A204.1 (cell line): ENCODE measurements around the gene SSR1.
"Not testable (repeated sequence)": the region's sequence is repeated elsewhere in the genome, so short reads cannot be mapped to it uniquely, and the experiment has no call there.

ENCODE experiments used
- FAIRE-seq: peaks from 2 replicates; lab custom pipeline; 2012; peaks lifted over from hg19 to GRCh38; lab: Jason Lieb, UNC

The SSR1 gene

DNA sequence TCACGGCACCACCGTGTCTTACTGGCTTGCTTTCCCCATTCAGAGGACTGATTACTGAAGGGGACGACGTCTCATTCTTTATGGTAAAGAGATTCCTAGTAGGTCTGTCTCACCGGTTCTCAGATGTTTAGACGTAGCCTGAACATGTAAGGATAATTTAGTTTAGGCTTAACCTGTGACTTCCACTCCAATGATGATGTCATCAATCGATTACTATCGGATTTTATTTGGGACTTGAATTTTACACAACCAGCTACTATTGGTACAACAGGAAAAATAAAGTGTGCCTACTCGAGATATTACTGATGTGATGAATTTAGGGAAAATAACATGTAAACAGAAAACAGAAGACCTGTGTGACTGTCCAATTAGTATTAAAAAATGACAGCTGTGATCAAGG, 4.5 kb upstream of the SSR1 start:
- FAIRE-seq = no peak

GRCh38 chr6:7316658-7317533, 3.9 kb upstream of the SSR1 start:
- FAIRE-seq = no peak

GRCh38 chr6:7315948-7316365, 3.0 kb upstream of the SSR1 start:
- FAIRE-seq = no peak

DNA sequence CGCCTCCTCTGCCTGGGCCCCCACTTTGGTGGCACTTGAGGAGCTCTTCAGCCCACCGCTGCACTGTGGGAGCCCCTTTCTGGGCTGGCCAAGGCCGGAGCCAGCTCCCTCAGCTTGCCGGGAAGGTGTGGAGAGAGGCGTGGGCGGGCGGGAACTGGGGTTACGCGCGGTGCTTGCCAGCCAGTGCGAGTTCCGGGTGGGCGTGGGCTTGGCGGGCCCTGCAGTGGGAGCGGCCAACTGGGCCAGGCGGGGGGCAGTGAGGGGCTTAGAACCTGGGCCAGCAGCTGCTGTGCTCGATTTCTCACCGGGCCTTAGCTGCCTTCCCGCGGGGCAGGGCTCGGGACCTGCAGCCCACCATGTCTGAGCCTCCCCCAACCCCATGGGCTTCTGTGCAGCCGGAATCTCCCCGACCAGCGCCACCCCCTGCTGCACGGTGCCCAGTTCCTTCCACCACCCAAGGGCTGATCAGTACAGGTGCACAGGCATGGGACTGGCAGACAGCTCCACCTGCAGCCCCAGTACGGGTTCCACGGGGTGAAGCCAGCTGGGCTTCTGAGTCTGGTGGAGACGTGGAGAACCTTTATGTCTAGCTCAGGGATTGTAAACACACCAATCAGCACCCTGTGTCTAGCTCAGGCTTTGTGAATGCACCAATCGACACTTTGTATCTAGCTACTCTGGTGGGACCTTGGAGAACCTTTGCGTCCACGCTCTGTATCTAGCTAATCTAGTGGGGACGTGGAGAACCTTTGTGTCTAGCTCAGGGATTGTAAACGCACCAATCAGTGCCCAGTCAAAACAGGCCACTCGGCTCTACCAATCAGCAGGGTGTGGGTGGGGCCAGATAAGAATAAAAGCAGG, 2.3 kb upstream of the SSR1 start:
- not testable (repeated sequence) for FAIRE-seq

DNA sequence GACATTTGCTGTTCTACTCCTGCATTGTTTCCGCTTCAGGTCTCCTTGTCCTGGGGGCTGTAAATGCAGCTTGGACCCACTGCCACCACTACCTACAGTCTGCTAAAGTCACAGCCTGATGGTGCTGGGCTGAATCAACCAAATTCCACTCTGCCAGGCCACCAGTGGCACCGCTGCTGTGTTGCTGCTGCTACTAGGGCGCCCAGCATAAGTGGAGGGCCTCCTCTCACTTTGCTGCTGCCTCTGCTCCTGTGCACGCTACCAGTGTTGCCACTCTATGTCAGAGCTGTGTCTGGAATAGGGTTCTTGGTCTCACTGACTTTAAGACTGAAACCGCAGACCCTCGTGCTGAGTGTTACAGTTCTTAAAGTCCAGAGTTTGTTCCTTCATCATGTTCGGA, 1.4 kb upstream of the SSR1 start:
- no peak for FAIRE-seq

DNA sequence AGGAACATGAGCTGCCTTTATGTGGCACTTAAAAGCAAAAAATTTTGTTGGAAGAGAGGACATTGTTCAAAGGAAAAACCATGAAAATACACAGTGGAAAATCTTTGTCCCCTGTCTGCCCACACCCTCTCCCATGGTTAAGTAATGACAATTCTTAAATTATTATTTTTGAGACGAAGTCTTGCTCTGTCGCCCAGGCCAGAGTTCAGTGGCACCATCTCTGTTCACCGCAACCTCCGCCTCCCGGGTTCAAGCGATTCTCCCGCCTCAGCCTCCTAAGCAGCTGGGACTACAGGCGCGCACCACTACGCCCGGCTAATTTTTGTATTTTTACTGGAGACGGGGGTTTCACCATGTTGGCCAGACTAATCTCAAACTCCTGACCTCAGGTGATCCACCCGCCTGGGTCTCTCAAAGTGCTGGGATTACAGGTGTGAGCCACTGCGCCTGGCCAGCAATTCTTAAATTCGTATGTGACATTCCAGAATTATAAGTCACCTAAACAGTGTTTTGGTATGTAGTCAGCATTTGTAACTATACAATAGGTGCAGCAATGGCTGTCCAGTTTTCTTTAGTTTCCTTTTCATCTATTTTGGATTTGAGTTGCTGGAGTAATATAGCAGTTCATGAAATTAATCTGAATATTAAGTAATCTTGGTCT, 636 bp upstream of the SSR1 start:
- no peak for FAIRE-seq

DNA sequence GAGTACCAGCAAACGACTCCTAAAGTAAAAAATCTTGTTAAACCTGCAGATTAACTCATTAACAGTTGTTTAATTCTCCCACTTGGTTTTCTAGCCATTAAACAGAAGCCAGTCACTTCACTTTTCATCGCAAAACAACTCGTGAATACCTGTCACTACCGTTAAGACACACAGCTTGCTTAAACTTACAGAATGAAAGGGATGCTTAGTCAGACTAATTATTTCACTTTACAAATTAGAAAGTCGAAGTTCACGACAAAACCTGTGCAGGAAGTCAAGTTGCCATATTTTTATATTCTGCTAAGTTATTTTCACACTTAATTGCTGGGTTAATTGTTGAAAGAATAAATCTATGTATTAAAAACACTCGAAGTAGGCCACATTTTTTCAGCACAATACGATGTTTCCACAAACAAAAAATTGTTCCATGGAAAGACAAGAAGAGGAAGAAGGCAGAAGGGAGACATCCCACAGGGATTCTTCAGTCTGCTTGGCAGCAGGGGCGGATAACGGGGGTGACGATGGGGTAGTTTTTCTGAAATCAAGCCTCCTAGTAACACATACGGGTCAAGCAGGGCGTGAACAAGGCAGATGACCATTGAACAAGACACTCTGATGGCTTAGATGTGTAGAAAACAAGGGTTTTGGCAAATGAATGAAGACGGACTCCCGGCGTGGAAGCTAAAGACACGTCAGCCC, 933 bp downstream of the SSR1 start:
- no peak for FAIRE-seq

GRCh38 chr6:7311176-7311575, 1.8 kb downstream of the SSR1 start:
- FAIRE-seq = no peak

- FAIRE-seq = no peak
Measured at GRCh38 chr6:7309050-7309449, 3.9 kb downstream of the SSR1 start.

DNA sequence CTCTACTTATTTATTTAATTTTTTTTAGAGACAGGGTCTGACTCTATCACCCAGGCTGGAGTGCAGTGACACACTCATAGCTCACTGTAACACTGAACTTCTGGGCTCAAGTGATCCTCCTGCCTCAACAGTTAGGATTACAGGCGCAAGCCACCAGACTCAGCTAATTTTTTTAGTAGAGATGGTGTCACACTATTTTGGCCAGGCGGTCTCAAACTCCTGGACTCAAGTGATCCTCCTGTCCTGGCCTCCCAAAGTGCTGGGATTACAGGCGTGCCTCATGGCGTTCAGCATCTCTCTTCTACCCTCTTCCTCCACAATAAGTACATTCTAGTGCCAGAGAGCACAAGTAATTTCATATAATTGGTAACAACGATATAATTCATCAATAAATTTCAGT, 5.5 kb downstream of the SSR1 start:
- FAIRE-seq = no peak

- FAIRE-seq = no peak
Measured at GRCh38 chr6:7304821-7305220, 8.2 kb downstream of the SSR1 start.

GRCh38 chr6:7301702-7302101, 11.3 kb downstream of the SSR1 start:
- FAIRE-seq = no peak

DNA sequence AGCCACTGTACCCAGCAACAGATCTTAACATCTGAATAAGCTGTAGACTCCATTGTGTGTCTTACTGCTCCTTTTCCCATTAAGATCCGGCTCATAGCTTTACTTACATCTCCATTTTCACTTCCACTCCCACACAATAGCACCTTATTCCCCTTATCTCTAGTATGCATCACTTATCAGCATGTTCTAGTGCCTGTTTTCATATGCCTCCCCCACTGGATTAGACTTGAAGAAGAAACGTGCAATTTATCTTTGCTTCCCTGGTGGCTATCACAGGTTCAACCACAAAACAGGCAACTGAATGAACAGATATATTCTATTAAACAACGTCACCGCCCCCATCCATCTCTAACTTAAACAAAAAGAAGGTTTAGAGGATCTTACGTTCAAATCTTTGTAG, 12.1 kb downstream of the SSR1 start:
- no peak for FAIRE-seq

GRCh38 chr6:7298113-7298512, 14.9 kb downstream of the SSR1 start:
- peak; percentile 30 for FAIRE-seq

- FAIRE-seq = no peak
Measured at GRCh38 chr6:7296602-7297001, 16.4 kb downstream of the SSR1 start.

DNA sequence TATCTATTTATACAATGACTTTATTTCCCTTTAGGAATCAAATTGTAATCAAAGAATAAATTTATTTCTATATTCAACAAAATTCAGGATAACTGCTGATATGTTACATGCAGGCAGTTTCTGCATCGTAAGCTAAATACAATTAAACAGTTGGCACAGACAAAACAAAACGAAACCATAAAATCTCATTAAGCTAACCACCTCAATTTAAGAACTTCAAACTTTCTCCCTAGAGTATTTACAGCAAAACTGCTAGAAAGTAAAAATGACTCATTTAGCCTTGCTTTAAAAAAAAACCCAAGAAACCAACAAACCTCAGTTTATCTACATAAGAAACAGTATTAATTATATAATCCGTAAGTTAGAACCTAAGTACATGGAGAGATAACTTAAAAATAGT, 17.1 kb downstream of the SSR1 start:
- FAIRE-seq = no peak

GRCh38 chr6:7292596-7293255, 20.3 kb downstream of the SSR1 start:
- FAIRE-seq = no peak

DNA sequence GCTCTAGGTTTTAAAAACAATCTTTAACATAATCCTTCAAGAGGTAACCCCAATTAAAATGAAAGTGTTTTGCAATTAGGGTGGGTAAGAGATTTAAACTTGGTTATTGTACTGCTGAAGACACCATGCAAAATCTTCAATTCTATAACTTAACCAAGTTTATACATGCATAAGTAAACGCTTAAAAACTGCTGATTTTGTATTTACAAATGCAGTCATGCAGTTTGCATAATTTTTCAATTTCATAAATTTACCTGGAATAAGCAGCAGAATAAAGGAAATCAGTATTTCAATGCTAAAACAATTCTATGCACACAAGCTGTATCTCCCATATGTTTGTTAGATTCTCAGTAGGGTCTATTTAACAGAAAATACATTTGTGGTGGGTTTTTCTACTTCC, 22.9 kb downstream of the SSR1 start:
- no peak for FAIRE-seq

DNA sequence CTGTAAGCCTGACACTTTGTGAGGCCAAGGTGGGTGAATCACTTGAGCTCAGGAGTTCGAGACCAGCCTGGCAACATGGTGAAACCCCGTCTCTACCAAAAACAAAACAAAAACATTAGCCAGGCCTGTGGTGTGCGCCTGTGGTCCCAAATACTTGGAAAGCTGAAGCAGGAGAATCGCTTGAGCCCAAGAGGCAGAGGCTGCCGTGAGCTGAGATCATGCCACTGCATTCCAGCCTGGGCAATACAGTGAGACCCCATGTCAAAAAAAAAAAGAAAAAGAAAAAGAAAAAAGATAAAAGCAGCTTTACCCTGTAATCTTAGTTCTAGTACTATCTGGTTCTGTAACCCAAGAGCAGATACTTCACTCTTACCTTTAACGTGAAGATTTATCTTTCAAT, 27.6 kb downstream of the SSR1 start:
- FAIRE-seq = no peak

DNA sequence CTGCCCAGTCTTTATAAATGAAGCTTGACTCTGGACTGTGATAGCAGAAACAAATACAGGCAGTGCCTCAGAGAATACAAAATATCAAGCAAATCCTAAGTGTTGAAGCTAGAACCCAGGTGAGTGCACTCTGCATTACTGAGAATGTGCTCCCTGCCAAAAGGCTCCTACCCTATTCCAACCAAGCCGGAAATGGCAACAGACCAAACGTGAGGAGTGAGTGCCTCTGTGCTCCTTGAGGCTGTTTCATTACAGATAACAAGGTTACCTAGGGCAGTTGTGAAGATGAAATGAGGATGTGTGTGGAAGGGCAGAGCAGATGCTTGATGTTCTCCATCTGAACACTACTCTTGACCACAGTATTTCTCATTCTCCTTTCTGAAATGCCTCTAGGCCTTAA, 29.3 kb downstream of the SSR1 start:
- no peak for FAIRE-seq

DNA sequence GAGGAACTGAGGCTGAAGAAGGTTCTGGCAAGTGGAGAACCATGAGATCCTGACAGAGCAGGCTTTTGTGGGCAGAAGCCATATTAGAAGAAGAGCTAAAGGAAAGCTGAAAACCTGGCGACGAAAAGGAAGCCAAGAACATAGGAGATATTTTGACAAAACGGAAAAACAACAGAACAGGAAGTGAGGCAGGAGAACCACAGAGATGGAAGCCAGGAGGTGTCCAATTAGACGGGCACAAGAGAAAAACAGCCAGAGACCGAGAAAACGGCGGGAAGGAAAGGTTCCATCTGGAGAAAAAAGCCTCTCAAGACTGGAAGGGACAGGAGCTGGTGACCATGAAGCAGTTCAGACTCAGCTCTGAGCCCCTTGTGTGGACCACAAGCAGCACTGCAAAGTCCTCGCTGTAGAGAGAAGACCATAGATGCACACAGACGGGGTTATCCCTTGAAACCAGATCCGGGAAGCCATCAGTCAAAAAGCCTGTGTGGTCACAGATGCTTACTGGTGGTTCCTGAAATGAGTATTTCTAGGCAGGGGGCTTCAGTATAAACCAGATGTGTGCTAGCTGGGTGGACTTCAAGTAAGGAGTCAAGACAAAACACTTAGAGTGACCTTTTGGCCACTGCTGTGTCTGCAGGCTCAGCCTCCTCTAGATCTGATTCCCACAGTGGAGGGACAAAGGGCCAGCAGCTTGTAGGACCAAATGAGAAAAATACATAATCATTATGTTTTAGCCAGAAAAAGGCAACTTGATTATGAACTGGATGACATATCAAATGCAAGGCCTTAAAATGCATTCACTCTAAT, 30.7 kb downstream of the SSR1 start:
- FAIRE-seq = no peak
